ENCODE data around the gene GPRC5C.
A peak's percentile ranks its signal among the peaks of the same experiment; 100 is the strongest.

GPRC5C gene

DNA sequence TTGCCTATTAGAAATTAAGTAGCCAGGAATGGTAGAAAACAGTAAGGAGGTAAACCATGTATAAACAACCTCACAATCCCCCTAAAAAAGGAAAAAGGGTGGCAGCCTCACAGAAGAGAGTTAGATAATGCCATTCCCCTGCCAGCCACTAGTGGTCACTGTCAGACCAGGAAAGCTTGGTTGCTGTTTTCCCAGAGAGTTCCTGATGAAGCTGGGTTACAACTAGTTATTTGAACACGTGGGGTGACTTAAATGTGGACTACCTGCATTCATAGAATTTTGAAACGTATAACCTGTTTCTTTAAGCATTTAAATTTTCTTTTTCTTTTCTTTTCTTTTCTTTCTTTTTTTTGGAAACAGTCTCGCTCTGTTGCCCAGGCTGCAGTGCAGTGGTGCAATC is 5.8 kb downstream of the GPRC5C start:
- no peaks in the 10 kb centered on the region for H3K27me3 ChIP-seq
- peaks cover 0 to 4% (median 0%) of the 10 kb centered on the region in 3 donors for H3K9me3 ChIP-seq
- H3K4me3 ChIP-seq = no peak overlapping the region
- TF ChIP-seq, protein P1, sequence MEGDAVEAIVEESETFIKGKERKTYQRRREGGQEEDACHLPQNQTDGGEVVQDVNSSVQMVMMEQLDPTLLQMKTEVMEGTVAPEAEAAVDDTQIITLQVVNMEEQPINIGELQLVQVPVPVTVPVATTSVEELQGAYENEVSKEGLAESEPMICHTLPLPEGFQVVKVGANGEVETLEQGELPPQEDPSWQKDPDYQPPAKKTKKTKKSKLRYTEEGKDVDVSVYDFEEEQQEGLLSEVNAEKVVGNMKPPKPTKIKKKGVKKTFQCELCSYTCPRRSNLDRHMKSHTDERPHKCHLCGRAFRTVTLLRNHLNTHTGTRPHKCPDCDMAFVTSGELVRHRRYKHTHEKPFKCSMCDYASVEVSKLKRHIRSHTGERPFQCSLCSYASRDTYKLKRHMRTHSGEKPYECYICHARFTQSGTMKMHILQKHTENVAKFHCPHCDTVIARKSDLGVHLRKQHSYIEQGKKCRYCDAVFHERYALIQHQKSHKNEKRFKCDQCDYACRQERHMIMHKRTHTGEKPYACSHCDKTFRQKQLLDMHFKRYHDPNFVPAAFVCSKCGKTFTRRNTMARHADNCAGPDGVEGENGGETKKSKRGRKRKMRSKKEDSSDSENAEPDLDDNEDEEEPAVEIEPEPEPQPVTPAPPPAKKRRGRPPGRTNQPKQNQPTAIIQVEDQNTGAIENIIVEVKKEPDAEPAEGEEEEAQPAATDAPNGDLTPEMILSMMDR (IDR thresholded peaks at IDR 0.05) = peak; percentile 39 to 46
- H3K27ac ChIP-seq = no peak overlapping the region
- H3K4me1 ChIP-seq = peaks cover 0 to 48% (median 37%) of the 10 kb centered on the region in 4 donors
- no peak for DNase-seq
- intact Hi-C loops (cut with DNase I; ENCODE audit: low total_unique reads) = no loop called here
- H3K36me3 ChIP-seq = peaks cover 27 to 31% (median 27%) of the 10 kb centered on the region in 3 donors

DNA sequence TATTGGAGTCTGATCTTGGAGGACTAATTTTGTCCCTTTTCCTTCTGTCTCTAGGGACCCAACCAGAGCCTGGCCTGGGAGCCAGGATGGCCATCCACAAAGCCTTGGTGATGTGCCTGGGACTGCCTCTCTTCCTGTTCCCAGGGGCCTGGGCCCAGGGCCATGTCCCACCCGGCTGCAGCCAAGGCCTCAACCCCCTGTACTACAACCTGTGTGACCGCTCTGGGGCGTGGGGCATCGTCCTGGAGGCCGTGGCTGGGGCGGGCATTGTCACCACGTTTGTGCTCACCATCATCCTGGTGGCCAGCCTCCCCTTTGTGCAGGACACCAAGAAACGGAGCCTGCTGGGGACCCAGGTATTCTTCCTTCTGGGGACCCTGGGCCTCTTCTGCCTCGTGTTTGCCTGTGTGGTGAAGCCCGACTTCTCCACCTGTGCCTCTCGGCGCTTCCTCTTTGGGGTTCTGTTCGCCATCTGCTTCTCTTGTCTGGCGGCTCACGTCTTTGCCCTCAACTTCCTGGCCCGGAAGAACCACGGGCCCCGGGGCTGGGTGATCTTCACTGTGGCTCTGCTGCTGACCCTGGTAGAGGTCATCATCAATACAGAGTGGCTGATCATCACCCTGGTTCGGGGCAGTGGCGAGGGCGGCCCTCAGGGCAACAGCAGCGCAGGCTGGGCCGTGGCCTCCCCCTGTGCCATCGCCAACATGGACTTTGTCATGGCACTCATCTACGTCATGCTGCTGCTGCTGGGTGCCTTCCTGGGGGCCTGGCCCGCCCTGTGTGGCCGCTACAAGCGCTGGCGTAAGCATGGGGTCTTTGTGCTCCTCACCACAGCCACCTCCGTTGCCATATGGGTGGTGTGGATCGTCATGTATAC is 8.0 kb downstream of the GPRC5C start:
- Histone ChIP-seq H3K36me3 (peaks cover 27 to 34% (median 31%) of the 10 kb centered on the region in 3 donors), H3K9me3 (peaks cover 0 to 4% (median 0%) of the 10 kb centered on the region in 3 donors), H3K4me3 (no peak overlapping the region), H3K27ac (peak overlapping the region in 1 of 2 donors; percentile 19), H3K27me3 (no peaks in the 10 kb centered on the region), H3K4me1 (peaks cover 12 to 60% (median 49%) of the 10 kb centered on the region in 4 donors)
- TF ChIP-seq, protein P1 (IDR thresholded peaks at IDR 0.05) = no peak
- no peak for DNase-seq
- intact Hi-C loops (cut with DNase I; ENCODE audit: low total_unique reads) = no loop called here

DNA sequence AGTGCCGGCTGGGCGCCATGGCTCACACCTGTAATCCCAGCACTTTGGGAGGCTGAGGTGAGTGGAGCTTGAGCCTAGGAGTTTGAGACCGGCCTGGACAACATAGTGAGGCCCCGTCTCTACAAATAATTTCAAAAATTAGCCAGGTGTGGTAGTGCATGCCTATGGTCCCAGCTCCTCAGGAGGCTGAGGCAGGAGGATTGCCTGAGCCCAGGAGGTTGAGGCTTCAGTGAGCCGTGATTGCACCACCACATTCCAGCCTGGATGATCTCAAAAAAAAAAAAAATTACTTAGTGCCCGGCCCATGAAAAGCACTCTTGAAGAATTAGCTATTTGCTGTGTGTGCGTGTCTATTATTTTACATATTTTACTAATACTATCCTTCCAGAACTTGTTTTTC is 9.6 kb downstream of the GPRC5C start:
- Histone ChIP-seq H3K4me3 (no peak overlapping the region), H3K36me3 (peaks cover 27 to 42% (median 31%) of the 10 kb centered on the region in 3 donors), H3K27me3 (no peaks in the 10 kb centered on the region), H3K4me1 (peaks cover 12 to 60% (median 55%) of the 10 kb centered on the region in 4 donors), H3K9me3 (peaks cover 0 to 4% (median 0%) of the 10 kb centered on the region in 3 donors), H3K27ac (peak overlapping the region; percentile 85 to 89)
- intact Hi-C loops (cut with DNase I; ENCODE audit: low total_unique reads) = no loop called here
- TF ChIP-seq, protein P1 (IDR thresholded peaks at IDR 0.05) = no peak
- no peak for DNase-seq

DNA sequence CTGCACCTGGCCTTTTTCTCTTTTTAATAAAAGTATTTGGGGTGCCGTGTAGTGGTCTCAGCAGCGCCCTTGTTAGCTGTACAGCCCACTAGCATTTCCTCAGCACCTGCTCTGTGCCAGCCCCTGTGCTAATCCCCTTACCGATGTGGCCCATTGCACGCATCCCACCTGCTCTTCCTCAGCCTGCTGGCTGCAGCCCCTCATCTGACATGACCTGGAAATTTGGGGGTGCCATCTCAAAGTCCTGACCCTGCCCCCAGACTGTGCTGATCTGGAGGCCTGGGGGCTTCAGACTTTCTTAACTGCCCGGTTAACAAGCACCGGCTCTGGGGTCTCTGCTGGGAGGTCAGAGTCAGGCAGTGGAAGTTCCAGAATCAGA is 10.4 kb downstream of the GPRC5C start:
- H3K36me3 ChIP-seq = peaks cover 27 to 42% (median 31%) of the 10 kb centered on the region in 3 donors
- no peak for DNase-seq
- intact Hi-C loops (cut with DNase I; ENCODE audit: low total_unique reads) = no loop called here
- H3K27me3 ChIP-seq = no peaks in the 10 kb centered on the region
- peak overlapping the region; percentile 85 to 89 for H3K27ac ChIP-seq
- peaks cover 12 to 63% (median 57%) of the 10 kb centered on the region in 4 donors for H3K4me1 ChIP-seq
- H3K9me3 ChIP-seq = peaks cover 0 to 4% (median 0%) of the 10 kb centered on the region in 3 donors
- TF ChIP-seq, protein P1 (IDR thresholded peaks at IDR 0.05) = no peak
- H3K4me3 ChIP-seq = peak overlapping the region in 1 of 2 donors; percentile 38

DNA sequence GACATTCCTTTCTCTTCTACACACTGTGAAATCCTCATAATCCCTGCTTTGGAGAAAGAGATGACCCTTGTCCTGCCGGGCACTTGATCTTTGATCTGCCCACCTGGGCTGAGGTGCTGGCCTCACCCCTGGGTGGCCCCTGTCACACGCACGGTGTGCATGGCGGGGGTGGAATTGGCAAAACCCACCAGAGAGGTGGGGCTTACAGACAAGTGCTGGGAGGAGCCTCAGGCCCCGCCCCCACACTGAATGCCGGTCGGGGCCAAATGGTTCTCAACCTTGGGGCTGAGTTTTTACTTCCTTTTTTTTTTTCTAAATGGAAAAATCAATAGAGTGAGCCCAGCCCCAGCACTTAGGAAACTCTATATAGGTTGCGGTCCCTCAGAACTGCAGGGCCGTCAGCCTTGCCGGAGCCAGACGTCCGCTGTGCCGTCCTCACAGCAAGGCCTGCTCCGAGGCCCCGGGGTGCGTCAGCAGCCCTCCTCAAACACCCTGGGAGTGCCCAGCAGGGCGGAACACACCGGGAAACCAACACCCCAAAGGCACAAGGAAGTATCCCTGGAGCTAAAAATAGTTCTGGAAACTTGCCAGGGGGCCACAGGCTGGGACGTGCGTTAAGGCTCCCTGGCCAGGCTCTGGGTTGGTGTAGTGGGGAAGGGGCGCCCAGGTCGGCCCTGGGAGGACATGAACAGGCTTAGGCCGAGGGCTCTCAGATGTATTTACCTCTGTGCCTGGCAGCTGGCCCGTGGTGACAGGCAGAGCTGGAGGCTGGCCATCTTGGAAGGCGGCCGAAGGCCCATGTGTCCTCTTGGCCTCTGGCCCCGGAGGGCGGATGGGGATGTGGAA is 11.0 kb downstream of the GPRC5C start:
- peak overlapping the region; percentile 85 to 89 for H3K27ac ChIP-seq
- H3K9me3 ChIP-seq = peaks cover 0 to 1% (median 0%) of the 10 kb centered on the region in 3 donors
- TF ChIP-seq, protein P1 (IDR thresholded peaks at IDR 0.05) = no peak
- peak; percentile 89 to 95 for DNase-seq
- intact Hi-C loops (cut with DNase I; ENCODE audit: low total_unique reads) = no loop called here
- H3K4me3 ChIP-seq = peak overlapping the region; percentile 15 to 38
- H3K4me1 ChIP-seq = peaks cover 12 to 69% (median 63%) of the 10 kb centered on the region in 4 donors
- no peaks in the 10 kb centered on the region for H3K27me3 ChIP-seq
- H3K36me3 ChIP-seq = peaks cover 27 to 42% (median 31%) of the 10 kb centered on the region in 3 donors
